HuH-7 (cell line): ENCODE results near the gene OASL.
"Not testable (repeated sequence)": the region's sequence is repeated elsewhere in the genome, so short reads cannot be mapped to it uniquely, and the experiment has no call there.

Source experiments
- DNase-seq: peaks from one replicate; pipeline ENCODE4 v3.0.0; 2011; ENCODE audit warnings: low spot score

The OASL gene

DNA sequence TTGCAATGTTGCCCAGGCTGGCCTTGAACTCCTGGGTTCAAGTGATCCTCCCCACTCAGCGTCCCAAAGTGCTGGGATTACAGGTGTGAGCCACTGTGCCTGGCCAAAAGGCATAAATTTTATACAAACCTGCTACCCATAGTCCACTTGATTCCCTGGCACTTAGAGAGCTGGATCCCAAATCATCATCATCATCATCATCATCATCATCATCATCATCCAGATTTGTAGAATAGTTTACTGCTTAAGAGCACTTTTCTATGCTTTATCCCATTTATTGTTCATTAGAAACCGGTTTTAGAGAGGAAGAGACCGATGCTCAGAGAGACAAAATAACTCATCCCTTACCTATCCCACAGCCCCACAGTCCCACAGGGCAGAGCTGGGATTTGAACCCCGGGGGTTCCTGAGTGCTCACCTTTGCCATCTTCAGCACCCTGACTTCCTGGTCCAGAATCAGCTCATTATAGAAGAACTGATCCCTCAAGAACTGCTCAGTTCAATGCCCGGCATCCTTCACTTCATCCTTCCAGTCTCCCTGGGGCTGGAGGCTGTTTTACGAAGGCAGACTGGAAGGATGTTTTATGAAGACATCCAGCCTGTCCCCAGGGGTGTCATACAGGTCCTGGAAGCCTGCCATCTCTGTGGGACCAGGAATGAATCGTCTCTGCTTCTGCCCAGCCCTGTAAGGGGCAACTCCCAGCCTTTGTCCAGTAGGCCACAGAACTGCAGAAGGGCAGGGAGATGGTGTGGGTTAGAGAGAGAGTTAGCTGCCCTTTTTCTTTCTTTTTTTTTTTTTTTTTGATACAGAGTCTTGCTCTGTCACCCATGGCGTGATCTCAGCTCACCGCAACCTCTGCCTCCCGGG lies 20.2 kb upstream of the OASL start:
- no peak for DNase-seq

- DNase-seq: no peak
These were observed 18.7 kb upstream of the OASL start for GRCh38 chr12:121057794-121058193.

- no peak for DNase-seq
These were observed 14.7 kb upstream of the OASL start for GRCh38 chr12:121053706-121054105.

DNA sequence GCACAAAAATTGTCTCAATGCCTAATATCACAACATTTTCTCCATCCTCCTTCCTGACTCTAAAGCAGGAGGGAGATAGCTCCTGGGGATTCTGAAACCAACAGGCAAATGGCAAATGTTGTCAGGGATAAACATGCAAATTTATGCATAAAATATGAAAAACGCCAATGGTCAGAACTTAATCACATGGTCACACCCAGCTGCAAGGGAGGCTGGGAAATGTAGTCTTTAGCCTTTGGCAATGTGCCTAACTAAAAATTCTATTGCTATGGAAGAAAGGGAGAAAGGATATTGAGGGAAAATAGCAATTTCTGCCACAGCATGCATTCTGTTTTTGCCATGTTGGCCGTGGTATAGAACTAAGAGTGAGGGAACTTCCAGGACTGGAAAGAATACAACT lies 11.7 kb upstream of the OASL start:
- DNase-seq: no peak

DNA sequence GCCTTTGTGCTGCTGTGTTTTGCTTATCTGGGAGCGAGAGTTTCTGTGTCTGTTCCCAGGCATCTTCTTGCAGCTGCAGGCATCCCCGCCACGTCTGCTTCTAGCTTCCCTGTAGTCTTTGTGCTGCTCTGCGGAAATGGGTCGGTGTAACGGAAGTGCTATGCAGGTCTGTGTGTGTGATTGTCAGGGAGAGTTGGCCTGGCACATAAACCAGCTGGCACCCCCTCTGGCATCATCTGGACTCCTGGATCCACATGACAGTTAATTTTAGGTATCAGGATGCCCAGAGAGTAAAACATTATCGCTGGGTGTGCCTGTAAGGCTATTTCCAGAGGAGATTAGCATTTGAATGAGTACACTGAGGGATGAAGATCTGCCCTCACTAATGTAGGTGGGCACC lies 9.4 kb upstream of the OASL start:
- no peak for DNase-seq

DNA sequence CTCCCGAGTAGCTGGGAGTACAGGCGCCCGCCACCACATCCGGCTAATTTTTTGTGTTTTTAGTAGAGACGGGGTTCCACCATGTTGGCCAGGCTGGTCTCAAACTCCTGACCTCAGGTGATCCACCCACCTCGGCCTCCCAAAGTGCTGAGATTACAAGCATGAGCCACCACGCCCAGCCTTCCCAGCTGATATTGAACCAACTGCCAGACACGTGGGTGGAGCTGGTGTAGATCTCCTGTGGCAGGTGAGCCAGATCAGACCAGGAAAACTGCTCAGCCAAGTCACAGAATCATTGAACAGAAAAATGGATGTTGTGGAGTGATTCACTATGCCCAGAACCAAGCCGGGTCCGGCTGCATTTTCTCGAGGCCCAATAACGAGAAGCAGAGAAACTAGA lies 8.4 kb upstream of the OASL start:
- not testable (repeated sequence) for DNase-seq

- DNase-seq: no peak
These were observed 4.0 kb upstream of the OASL start for GRCh38 chr12:121043067-121043466.

GRCh38 chr12:121036810-121037326 lies 2.2 kb downstream of the OASL start:
- DNase-seq: no peak

- DNase-seq: no peak
These were observed 4.3 kb downstream of the OASL start for GRCh38 chr12:121034616-121035305.

DNA sequence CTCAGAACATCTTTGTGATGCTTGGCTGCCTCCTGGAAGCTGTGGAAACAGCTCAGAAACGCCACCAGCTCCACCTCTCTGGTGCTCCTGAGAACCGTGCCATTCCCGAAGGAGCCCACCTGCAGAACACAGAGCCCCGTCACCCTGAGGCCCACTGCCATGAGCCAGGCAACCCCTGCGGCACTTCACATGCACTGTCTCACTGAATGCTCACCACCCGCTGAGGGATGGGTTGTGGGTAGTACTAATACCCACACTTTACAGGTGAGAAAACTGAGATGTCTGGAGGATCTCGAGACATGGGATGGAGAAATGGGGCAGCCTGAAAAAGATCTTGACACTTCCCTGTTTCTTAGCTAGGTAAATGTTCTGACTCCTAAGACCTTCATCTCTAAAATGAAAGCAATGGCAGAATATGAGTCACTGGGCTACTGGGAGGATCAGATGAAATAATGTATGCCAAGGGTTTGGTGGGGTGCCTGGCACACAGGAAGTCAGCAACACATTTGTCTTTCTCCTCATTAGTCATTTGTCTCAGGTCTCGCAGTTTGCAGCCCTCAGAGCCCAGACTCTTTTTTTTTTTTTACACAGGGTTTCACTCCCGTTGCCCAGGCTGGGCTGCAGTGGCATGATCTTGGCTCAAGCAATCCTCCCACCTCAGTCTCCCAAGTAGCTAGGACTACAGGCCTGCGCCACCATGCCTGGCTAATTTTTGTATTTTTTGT lies 5.3 kb downstream of the OASL start:
- no peak for DNase-seq

DNA sequence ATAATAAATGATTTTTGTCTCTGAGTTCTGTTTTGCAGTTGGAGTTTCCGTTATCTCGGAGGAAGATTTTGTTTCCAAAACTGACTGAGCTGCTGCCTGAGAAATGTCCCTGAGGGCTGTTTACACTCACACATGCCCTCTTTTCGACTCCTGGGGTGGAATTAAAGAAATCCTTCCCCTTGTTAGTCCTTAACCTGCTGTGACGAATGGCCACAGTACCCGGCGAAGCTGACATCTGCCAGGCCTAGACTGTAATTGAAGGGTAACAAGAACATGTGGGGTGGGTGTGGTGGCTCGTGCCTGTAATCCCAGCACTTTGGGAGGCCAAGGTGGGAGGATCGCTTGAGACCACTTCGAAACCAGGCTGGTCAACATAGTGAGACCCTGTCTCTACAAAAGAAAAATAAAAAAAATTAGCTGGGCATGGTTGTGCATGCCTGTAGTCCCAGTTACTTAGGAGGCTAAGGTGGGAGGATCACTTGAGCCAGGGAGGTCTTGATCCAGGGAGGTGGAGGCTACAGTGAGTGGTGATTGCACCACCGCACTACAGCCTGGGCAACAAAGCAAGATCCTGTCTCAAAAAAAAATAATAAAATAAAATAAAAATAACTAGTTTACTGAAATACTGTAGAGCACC lies 8.4 kb downstream of the OASL start:
- no peak for DNase-seq

GRCh38 chr12:121026274-121027045 lies 12.6 kb downstream of the OASL start:
- DNase-seq: peak; percentile 57

GRCh38 chr12:121025442-121026226 lies 13.4 kb downstream of the OASL start:
- DNase-seq: no peak

GRCh38 chr12:121023799-121024198 lies 15.2 kb downstream of the OASL start:
- DNase-seq: no peak

- DNase-seq: no peak
These were observed 16.3 kb downstream of the OASL start for GRCh38 chr12:121022713-121023112.

- no peak for DNase-seq
These were observed 17.3 kb downstream of the OASL start for GRCh38 chr12:121021754-121022153.

GRCh38 chr12:121018860-121019617 lies 20.0 kb downstream of the OASL start:
- no peak for DNase-seq

DNA sequence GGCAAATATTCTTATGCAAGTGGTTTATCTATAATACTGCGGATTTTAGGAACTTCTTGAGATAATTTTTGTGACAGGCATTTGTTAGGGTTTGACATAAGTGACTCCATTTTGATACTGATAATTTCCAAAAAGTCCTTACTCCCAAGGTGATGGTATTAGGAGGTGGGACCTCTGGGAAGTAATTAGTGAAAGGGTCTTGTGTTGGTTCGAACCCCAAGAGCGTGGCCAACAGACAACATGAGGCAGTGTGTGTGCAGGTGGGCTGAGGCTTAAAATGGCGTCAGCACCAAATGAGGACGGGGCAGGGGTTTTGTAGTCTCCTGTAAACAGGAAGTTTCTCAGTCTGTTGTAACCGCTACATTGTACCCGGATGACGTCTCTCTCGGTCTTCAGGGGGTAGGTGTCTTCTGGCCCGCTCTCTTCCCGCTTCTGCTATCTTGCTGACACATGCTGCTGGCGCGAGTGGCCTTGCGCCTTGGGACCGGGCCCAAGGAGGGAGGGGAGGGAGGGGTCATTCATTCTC lies 21.0 kb downstream of the OASL start:
- DNase-seq: no peak
